ENCODE measurements around the gene GJB1. TPM values are rescaled to one million over a fixed set of nuclear protein-coding genes. Genes with fewer than 3 reads are reported as not detected.
"Not testable (repeated sequence)": the region's sequence is repeated elsewhere in the genome, so short reads cannot be mapped to it uniquely, and the experiment has no call there.

The GJB1 gene
- polyA plus RNA-seq, 1 donor from 2014 or later = not detected

DNA sequence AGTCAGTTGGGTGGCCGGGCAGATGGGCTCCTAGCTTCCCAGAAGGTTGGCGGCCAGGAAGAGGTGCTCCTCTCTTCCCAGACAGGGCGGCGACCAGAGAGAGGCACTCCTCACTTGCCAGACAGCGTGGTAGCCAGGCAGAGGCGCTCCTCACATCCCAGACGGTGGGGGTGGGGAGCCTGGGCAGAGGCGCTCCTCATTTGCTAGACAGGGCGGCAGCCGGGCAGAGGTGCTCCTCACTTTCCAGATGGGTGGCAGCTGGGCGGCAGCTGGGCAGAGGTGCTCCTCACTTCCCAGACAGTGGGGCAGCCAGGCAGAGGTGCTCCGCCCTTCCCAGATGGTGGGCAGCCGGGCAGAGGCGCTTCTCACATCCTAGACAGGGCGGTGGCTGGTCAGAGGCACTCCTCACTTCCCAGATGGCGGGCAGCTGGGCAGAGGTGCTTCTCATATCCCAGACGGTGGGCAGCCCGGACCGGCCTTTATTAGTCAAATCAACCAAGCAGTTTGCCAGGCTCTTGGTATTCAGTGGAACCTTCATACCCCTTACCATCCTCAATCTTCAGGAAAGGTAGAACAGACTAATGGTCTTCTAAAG, 46.9 kb downstream of the GJB1 start:
- H3K4me2 ChIP-seq (ENCODE audit: low read length) = no peak overlapping the region
- H3K9me3 ChIP-seq (ENCODE audit: low read length) = no peaks in the 10 kb centered on the region
- H3K27me3 ChIP-seq (ENCODE audit: insufficient read depth, low read depth, low read length) = no peaks in the 10 kb centered on the region
- TF ChIP-seq, protein P1, sequence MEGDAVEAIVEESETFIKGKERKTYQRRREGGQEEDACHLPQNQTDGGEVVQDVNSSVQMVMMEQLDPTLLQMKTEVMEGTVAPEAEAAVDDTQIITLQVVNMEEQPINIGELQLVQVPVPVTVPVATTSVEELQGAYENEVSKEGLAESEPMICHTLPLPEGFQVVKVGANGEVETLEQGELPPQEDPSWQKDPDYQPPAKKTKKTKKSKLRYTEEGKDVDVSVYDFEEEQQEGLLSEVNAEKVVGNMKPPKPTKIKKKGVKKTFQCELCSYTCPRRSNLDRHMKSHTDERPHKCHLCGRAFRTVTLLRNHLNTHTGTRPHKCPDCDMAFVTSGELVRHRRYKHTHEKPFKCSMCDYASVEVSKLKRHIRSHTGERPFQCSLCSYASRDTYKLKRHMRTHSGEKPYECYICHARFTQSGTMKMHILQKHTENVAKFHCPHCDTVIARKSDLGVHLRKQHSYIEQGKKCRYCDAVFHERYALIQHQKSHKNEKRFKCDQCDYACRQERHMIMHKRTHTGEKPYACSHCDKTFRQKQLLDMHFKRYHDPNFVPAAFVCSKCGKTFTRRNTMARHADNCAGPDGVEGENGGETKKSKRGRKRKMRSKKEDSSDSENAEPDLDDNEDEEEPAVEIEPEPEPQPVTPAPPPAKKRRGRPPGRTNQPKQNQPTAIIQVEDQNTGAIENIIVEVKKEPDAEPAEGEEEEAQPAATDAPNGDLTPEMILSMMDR (IDR thresholded peaks at IDR 0.05; ENCODE audit: poor library complexity, severe bottlenecking) = no peak
- TF ChIP-seq RAD21 (conservative IDR thresholded peaks at IDR 0.05) (no peak), SMC3 (conservative IDR thresholded peaks at IDR 0.05; ENCODE audit: poor library complexity) (no peak), EZH2 (IDR thresholded peaks at IDR 0.05; ENCODE audit: borderline replicate concordance, insufficient read depth, low read length, poor library complexity, severe bottlenecking) (no peak), MXI1 (conservative IDR thresholded peaks at IDR 0.05; ENCODE audit: poor library complexity, severe bottlenecking) (no peak), POLR2AphosphoS5 (IDR thresholded peaks at IDR 0.05) (no peak), TAF1 (IDR thresholded peaks at IDR 0.05; ENCODE audit: low read depth) (no peak), EP300 (conservative IDR thresholded peaks at IDR 0.05; ENCODE audit: poor library complexity, severe bottlenecking) (no peak)
- TF ChIP-seq, protein P2, sequence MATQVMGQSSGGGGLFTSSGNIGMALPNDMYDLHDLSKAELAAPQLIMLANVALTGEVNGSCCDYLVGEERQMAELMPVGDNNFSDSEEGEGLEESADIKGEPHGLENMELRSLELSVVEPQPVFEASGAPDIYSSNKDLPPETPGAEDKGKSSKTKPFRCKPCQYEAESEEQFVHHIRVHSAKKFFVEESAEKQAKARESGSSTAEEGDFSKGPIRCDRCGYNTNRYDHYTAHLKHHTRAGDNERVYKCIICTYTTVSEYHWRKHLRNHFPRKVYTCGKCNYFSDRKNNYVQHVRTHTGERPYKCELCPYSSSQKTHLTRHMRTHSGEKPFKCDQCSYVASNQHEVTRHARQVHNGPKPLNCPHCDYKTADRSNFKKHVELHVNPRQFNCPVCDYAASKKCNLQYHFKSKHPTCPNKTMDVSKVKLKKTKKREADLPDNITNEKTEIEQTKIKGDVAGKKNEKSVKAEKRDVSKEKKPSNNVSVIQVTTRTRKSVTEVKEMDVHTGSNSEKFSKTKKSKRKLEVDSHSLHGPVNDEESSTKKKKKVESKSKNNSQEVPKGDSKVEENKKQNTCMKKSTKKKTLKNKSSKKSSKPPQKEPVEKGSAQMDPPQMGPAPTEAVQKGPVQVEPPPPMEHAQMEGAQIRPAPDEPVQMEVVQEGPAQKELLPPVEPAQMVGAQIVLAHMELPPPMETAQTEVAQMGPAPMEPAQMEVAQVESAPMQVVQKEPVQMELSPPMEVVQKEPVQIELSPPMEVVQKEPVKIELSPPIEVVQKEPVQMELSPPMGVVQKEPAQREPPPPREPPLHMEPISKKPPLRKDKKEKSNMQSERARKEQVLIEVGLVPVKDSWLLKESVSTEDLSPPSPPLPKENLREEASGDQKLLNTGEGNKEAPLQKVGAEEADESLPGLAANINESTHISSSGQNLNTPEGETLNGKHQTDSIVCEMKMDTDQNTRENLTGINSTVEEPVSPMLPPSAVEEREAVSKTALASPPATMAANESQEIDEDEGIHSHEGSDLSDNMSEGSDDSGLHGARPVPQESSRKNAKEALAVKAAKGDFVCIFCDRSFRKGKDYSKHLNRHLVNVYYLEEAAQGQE (IDR thresholded peaks at IDR 0.05; ENCODE audit: borderline replicate concordance) = no peak
- no peak overlapping the region for H2AFZ ChIP-seq (ENCODE audit: low read depth, low read length)
- H3K9ac ChIP-seq (ENCODE audit: low read length) = no peak overlapping the region
- no peaks in the 10 kb centered on the region for H3K9me2 ChIP-seq (ENCODE audit: insufficient read depth, low read length)
- H3K27ac ChIP-seq (ENCODE audit: low read length) = no peak overlapping the region
- no peak overlapping the region for H3K4me3 ChIP-seq (ENCODE audit: low read length)
- no peaks in the 10 kb centered on the region for H3K36me3 ChIP-seq (ENCODE audit: insufficient read depth, low read length)
- no peaks in the 10 kb centered on the region for H4K20me1 ChIP-seq (ENCODE audit: insufficient read depth)
- no peaks in the 10 kb centered on the region for H3K79me2 ChIP-seq (replicated peaks; ENCODE audit: insufficient read depth, low read length)
- no peaks in the 10 kb centered on the region for H3F3A ChIP-seq (ENCODE audit: insufficient read depth, low read length, poor library complexity, severe bottlenecking)

DNA sequence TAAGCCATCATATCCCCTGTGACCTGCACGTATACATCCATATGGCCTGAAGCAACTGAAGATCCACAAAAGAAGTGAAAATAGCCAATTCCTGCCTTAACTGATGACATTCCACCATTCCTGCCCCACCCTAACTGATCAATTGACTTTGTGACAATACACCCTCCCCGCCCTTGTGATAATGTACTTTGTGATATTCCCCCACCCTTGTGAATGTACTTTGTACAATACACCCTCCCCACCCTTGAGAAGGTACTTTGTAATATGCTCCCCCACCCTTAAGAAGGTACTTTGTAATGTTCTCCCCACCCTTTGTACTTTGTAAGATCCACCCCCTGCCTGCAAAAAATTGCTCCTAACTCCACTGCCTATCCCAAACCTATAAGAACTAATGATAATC, 49.3 kb downstream of the GJB1 start:
- H3K27ac ChIP-seq (ENCODE audit: low read length); H3K9me2 ChIP-seq (ENCODE audit: insufficient read depth, low read length); H3K79me2 ChIP-seq (replicated peaks; ENCODE audit: insufficient read depth, low read length); H3K27me3 ChIP-seq (ENCODE audit: insufficient read depth, low read depth, low read length); H4K20me1 ChIP-seq (ENCODE audit: insufficient read depth); H3K4me2 ChIP-seq (ENCODE audit: low read length); H3K9ac ChIP-seq (ENCODE audit: low read length); H3F3A ChIP-seq (ENCODE audit: insufficient read depth, low read length, poor library complexity, severe bottlenecking); H3K4me3 ChIP-seq (ENCODE audit: low read length); H3K9me3 ChIP-seq (ENCODE audit: low read length); H2AFZ ChIP-seq (ENCODE audit: low read depth, low read length); H3K36me3 ChIP-seq (ENCODE audit: insufficient read depth, low read length): not testable (repeated sequence)

Other genes starting within 250 kb of the GJB1 start
- gene SNX12, start 154.9 kb upstream of the GJB1 start, polyA plus RNA-seq = 71.2 and 91.9 TPM in 2 replicates
- gene FOXO4, start 127.4 kb upstream of the GJB1 start, polyA plus RNA-seq = 1.9 and 3.1 TPM in 2 replicates
- not detected in 2 replicates for gene CXorf65, start 116.5 kb upstream of the GJB1 start, polyA plus RNA-seq
- not detected in 2 replicates for gene IL2RG, start 111.6 kb upstream of the GJB1 start, polyA plus RNA-seq
- gene MED12, start 104.6 kb upstream of the GJB1 start, polyA plus RNA-seq = 5.6 and 28.2 TPM in 2 replicates
- 11.7 and 20.0 TPM in 2 replicates for gene NLGN3, start 78.4 kb upstream of the GJB1 start, polyA plus RNA-seq
- gene ZMYM3, start 30.9 kb downstream of the GJB1 start, polyA plus RNA-seq = 32.8 and 37.2 TPM in 2 replicates
- 436 and 444 TPM in 2 replicates for gene NONO, start 60.4 kb downstream of the GJB1 start, polyA plus RNA-seq
- gene ITGB1BP2, start 78.5 kb downstream of the GJB1 start, polyA plus RNA-seq = 2.8 and 5.4 TPM in 2 replicates
- gene TAF1, start 143.1 kb downstream of the GJB1 start, polyA plus RNA-seq = 28.8 and 29.5 TPM in 2 replicates